GM20000 (cell line): Measurements from ENCODE around the gene FXN.

Experiments used
- DNase-seq: peaks from one replicate; pipeline ENCODE4 v3.0.0; 2012; ENCODE audit warnings: low spot score
- TF ChIP-seq, protein P1 (sequence below): IDR thresholded peaks from 2 replicates; pipeline ENCODE4 v1.5.1; 2012; ENCODE audit warnings: mild to moderate bottlenecking, control low read depth; ENCODE audit errors: extremely low read depth, missing control alignments

FXN gene

DNA sequence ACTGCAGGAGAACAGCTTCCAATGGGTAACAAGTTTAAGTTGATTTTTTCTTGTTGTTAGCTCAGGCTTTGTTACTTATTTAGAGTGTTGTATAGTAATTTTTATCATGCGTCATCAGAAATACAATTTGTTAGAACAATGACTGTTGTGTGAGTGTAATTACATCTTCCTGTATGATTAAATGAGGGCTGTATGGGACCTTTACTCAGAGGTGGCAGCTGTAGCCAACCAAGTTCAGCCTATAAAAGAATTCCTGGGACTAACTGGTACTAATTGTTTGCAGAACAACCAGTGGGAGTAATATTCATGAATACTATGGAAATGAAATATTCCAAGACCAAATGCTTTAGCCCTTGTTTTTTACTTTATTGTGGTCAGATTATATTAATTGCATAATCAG, 107.7 kb downstream of the FXN start:
- no peak for DNase-seq
- TF ChIP-seq, protein P1, sequence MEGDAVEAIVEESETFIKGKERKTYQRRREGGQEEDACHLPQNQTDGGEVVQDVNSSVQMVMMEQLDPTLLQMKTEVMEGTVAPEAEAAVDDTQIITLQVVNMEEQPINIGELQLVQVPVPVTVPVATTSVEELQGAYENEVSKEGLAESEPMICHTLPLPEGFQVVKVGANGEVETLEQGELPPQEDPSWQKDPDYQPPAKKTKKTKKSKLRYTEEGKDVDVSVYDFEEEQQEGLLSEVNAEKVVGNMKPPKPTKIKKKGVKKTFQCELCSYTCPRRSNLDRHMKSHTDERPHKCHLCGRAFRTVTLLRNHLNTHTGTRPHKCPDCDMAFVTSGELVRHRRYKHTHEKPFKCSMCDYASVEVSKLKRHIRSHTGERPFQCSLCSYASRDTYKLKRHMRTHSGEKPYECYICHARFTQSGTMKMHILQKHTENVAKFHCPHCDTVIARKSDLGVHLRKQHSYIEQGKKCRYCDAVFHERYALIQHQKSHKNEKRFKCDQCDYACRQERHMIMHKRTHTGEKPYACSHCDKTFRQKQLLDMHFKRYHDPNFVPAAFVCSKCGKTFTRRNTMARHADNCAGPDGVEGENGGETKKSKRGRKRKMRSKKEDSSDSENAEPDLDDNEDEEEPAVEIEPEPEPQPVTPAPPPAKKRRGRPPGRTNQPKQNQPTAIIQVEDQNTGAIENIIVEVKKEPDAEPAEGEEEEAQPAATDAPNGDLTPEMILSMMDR: no peak

DNA sequence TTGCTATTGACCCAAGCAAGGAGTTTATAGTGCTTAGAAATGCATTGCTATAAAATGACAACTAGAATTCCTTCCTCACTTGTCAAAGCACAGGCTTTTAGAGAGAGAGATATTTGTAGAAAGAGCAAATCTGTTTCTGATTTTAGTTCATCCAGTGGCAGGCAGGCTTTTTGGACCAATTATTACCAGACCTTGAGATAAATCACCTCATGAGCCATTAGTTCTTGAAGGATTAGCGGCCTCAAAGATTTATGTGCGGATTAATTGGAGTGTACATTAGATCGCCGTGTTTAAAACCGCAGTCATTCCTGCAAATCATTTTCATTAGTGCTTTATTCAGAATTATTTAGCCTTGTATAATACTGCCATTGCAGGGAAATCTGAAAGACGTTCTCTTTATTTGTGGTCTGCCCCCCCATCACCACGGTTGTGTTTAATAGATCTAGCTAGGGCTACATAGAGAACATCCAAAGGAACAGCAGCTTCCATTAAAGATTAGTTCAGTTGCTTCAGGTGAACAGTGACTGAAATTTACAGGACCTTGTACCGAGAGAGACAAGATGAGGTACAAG, 109.7 kb downstream of the FXN start:
- TF ChIP-seq, protein P1: no peak
- no peak for DNase-seq

DNA sequence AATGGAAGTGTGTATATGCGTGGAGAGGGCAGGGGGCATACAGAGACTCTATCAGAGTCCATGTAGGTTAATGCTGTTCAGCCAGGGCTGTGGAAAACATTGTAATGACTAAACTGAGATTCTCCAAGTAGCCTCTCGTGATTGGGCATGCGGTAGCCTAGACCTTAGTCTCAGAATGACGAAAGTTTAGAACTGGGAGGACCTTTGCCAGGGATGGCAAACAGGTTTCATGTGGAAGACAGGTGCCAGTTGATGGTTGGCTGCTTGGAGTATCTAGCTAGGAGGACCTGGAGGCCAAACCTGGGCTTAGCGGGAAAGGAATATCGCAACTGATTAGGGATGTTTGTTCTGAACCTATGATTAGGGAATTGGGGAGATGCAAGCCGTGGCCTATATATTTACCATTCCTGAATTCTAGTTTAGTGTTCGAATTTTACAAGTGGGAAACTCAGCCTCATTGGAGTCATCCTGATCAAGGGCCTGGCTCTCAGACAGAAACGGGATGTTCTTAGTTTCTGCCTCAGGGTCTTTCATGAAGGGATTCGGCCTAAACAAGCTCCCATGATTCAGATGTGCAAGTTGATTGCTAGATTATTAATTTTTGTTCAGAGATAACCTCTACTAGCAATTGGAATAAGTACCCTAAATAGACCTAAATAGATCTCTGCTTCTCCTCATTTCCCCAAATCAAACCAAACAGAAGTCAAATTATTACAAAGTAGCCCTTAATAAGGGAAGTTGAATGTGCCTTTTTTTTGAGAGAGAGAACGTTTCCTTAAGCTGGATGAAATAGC, 111.7 kb downstream of the FXN start:
- no peak for DNase-seq
- TF ChIP-seq, protein P1: no peak

DNA sequence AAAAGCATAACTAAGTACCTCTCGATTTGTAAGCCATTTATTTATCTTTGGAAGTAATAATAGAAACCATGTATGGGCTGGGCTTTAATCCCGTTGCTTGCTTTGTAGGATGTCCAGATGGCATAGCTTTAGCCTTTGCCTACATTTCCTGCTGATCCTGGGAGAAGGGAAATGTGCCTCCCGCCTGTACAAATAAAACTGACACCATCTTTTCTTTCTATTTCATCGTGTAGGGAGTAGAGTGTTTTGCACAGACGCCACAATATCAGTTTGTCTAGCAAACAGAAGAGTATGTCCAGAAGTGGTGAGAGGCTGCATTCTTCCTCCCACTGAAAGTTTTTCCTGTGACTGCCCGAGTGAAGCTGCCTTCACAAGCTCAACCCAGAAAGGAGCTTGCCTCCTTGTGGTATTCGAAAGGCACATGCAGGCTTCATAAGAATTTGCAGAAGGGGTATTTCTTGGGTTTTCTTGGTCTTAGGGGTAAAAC, 113.8 kb downstream of the FXN start:
- TF ChIP-seq, protein P1: no peak
- no peak for DNase-seq
